ENCODE measurements around the gene CELA3A.
"Not testable (repeated sequence)": the region's sequence is repeated elsewhere in the genome, so short reads cannot be mapped to it uniquely, and the experiment has no call there.

DNA sequence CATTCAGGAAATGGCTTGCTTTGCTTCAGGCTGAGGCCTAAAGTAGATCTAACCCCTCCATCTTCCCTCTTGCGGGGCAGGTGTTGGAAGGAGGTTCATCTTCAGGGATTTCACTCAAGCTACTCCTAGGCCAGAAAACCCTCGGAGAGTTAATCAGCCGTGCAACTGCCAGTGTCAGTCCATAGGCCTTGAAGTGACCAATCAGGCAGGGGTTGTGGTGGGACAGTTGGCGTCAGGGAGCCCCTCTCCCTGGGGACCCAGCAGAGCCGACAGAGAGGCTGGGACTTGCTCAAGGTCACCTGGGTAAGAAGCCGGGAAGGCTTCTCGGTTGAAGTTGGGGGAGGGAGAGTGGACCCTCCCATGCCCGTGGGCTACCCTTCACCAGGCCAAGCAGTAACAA lies 27.5 kb upstream of the CELA3A start:
- TF ChIP-seq RBBP5 (conservative IDR thresholded peaks at IDR 0.05); RELA (IDR thresholded peaks at IDR 0.05; ENCODE audit: borderline replicate concordance, partially characterized antibody); HDAC2 (IDR thresholded peaks at IDR 0.05); CBX3 (IDR thresholded peaks at IDR 0.05; ENCODE audit: borderline replicate concordance, low read depth); MXI1 (IDR thresholded peaks at IDR 0.05; ENCODE audit: low read depth, low read length): not testable (repeated sequence)
- TF ChIP-seq, protein P1, sequence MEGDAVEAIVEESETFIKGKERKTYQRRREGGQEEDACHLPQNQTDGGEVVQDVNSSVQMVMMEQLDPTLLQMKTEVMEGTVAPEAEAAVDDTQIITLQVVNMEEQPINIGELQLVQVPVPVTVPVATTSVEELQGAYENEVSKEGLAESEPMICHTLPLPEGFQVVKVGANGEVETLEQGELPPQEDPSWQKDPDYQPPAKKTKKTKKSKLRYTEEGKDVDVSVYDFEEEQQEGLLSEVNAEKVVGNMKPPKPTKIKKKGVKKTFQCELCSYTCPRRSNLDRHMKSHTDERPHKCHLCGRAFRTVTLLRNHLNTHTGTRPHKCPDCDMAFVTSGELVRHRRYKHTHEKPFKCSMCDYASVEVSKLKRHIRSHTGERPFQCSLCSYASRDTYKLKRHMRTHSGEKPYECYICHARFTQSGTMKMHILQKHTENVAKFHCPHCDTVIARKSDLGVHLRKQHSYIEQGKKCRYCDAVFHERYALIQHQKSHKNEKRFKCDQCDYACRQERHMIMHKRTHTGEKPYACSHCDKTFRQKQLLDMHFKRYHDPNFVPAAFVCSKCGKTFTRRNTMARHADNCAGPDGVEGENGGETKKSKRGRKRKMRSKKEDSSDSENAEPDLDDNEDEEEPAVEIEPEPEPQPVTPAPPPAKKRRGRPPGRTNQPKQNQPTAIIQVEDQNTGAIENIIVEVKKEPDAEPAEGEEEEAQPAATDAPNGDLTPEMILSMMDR (IDR thresholded peaks at IDR 0.05 in 2 of 3, conservative IDR thresholded peaks at IDR 0.05 in 1 of 3; ENCODE audit: control insufficient read depth in 2 of 3, extremely low read depth in 1 of 3, insufficient read depth in 1 of 3, low read depth in 3 of 3, low read length in 3 of 3) = not testable (repeated sequence)
- TF ChIP-seq, protein P2, sequence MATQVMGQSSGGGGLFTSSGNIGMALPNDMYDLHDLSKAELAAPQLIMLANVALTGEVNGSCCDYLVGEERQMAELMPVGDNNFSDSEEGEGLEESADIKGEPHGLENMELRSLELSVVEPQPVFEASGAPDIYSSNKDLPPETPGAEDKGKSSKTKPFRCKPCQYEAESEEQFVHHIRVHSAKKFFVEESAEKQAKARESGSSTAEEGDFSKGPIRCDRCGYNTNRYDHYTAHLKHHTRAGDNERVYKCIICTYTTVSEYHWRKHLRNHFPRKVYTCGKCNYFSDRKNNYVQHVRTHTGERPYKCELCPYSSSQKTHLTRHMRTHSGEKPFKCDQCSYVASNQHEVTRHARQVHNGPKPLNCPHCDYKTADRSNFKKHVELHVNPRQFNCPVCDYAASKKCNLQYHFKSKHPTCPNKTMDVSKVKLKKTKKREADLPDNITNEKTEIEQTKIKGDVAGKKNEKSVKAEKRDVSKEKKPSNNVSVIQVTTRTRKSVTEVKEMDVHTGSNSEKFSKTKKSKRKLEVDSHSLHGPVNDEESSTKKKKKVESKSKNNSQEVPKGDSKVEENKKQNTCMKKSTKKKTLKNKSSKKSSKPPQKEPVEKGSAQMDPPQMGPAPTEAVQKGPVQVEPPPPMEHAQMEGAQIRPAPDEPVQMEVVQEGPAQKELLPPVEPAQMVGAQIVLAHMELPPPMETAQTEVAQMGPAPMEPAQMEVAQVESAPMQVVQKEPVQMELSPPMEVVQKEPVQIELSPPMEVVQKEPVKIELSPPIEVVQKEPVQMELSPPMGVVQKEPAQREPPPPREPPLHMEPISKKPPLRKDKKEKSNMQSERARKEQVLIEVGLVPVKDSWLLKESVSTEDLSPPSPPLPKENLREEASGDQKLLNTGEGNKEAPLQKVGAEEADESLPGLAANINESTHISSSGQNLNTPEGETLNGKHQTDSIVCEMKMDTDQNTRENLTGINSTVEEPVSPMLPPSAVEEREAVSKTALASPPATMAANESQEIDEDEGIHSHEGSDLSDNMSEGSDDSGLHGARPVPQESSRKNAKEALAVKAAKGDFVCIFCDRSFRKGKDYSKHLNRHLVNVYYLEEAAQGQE (IDR thresholded peaks at IDR 0.05; ENCODE audit: low read depth, low read length) = not testable (repeated sequence)
- TF ChIP-seq, protein P3, sequence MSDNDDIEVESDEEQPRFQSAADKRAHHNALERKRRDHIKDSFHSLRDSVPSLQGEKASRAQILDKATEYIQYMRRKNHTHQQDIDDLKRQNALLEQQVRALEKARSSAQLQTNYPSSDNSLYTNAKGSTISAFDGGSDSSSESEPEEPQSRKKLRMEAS (IDR thresholded peaks at IDR 0.05; ENCODE audit: low read depth, low read length) = not testable (repeated sequence)

All from GM12878 (cell line).